AG04449 (cell line): Measurements from ENCODE around the gene ANKRD10.
A peak's percentile ranks its signal among the peaks of the same experiment; 100 is the strongest.

ENCODE experiments used
- CTCF ChIA-PET: fragments of 350-600 bp; formaldehyde crosslinking; extraction: SDS; loops from one replicate; lab custom pipeline; 2021; ENCODE audit warnings: antibody characterized with exemption; lab: Yijun Ruan, JAX
- POLR2A ChIA-PET: fragments of 400-600, 350-600 bp; formaldehyde crosslinking; extraction: SDS; loops from one replicate; lab custom pipeline; 2020; ENCODE audit warnings: antibody characterized with exemption, inconsistent platforms; lab: Yijun Ruan, JAX
- DNase-seq: peaks from one replicate; pipeline ENCODE4 v3.0.0-alpha.2; 2010; ENCODE audit warnings: low read depth, low spot score
- H3K4me3 ChIP-seq: 2 replicates; pipeline ENCODE4 v1.5.1; 2011; ENCODE audit warnings: low read depth, mild to moderate bottlenecking, control low read depth, low read length
- CTCF ChIP-seq: IDR thresholded peaks from one replicate; pipeline ENCODE4 v1.5.1; 2011; ENCODE audit warnings: mild to moderate bottlenecking, moderate library complexity, low read length, control low read depth, inconsistent platforms; ENCODE audit not compliant: insufficient read depth; ENCODE audit errors: missing control alignments

Gene ANKRD10

GRCh38 chr13:110915057-110915873 lies at the start of gene ANKRD10:
Gene ANKRD10, minus strand, starts transcription at chr13:110915069. Its CDS starts 135 bp downstream, at chr13:110914934.
- H3K4me3 ChIP-seq = peak within 1 kb of the TSS; percentile 99
- DNase-seq = peak; percentile 89
- peak; percentile 89 for TF ChIP-seq CTCF
- ChIA-PET POLR2A (interaction anchor here (0.5 to 2.1 kb wide), 9 partner anchors 11 to 386 kb away, joined by 3 to 8 read pairs (median 4); no protein-coding TSS in a partner anchor), CTCF (interaction anchor here (0.6 to 3.2 kb wide), 20 partner anchors 9 to 331 kb away, joined by 3 to 43 read pairs (median 5); no protein-coding TSS in a partner anchor)

- ChIA-PET POLR2A (no interaction called here), CTCF (no interaction called here)
- H3K4me3 ChIP-seq = no peak overlapping the region
- TF ChIP-seq CTCF = no peak
- DNase-seq = no peak
Observed at GRCh38 chr13:110964229-110965037, 49.6 kb upstream of the ANKRD10 start.

GRCh38 chr13:110963554-110963970 lies 48.7 kb upstream of the ANKRD10 start:
- no peak for TF ChIP-seq CTCF
- H3K4me3 ChIP-seq = no peak overlapping the region
- DNase-seq = no peak
- POLR2A ChIA-PET = no interaction called here
- CTCF ChIA-PET = interaction anchor here (1.0 kb wide), 1 partner anchor 20 kb away, joined by 3 read pairs; no protein-coding TSS in a partner anchor

GRCh38 chr13:110961959-110962358 lies 47.1 kb upstream of the ANKRD10 start:
- H3K4me3 ChIP-seq = no peak overlapping the region
- DNase-seq = no peak
- CTCF ChIA-PET = no interaction called here
- POLR2A ChIA-PET = no interaction called here
- TF ChIP-seq CTCF = no peak

- no peak overlapping the region for H3K4me3 ChIP-seq
- ChIA-PET POLR2A (interaction anchor here (0.7 kb wide), 1 partner anchor 441 kb away, joined by 4 read pairs; no protein-coding TSS in a partner anchor), CTCF (interaction anchor here (1.3 to 1.6 kb wide), 3 partner anchors 15 to 41 kb away, joined by 3 to 5 read pairs (median 3); no protein-coding TSS in a partner anchor)
- no peak for DNase-seq
- no peak for TF ChIP-seq CTCF
Observed at GRCh38 chr13:110960204-110960603, 45.3 kb upstream of the ANKRD10 start.
